Hepatocyte (in vitro differentiated cells): ENCODE measurements around the gene LRBA.

Experiments
- EZH2 ChIP-seq: fragments of 200-600 bp; sonication (generic); IDR thresholded peaks from 2 replicates; pipeline ENCODE4 v1.6.1; 2016; ENCODE audit warnings: antibody characterized with exemption, mild to moderate bottlenecking, borderline replicate concordance
- TF ChIP-seq, protein P1 (sequence below): fragments of 200-600 bp; sonication (generic); IDR thresholded peaks from 2 replicates; pipeline ENCODE4 v1.5.1; 2016; ENCODE audit warnings: antibody characterized with exemption, mild to moderate bottlenecking; ENCODE audit not compliant: poor library complexity

DNA sequence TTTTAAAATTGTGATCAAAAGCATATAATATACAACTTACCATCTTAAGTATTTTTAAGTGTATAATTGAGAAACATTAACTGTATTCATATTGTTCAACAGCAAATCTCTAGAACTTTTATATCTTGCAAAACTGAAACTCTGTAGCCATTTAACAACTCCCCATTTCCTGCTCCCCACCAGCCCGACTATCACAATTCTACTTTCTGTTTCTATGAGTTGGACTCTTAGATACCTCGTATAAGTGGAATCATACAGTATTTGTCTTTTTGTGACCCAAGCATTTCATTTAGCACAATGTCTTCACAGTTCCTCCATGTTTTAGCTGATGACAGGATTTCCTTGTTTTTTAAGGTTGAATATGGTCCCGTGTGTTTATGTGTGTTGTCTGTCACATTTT lies 106.0 kb downstream of the LRBA start:
- TF ChIP-seq, protein P1, sequence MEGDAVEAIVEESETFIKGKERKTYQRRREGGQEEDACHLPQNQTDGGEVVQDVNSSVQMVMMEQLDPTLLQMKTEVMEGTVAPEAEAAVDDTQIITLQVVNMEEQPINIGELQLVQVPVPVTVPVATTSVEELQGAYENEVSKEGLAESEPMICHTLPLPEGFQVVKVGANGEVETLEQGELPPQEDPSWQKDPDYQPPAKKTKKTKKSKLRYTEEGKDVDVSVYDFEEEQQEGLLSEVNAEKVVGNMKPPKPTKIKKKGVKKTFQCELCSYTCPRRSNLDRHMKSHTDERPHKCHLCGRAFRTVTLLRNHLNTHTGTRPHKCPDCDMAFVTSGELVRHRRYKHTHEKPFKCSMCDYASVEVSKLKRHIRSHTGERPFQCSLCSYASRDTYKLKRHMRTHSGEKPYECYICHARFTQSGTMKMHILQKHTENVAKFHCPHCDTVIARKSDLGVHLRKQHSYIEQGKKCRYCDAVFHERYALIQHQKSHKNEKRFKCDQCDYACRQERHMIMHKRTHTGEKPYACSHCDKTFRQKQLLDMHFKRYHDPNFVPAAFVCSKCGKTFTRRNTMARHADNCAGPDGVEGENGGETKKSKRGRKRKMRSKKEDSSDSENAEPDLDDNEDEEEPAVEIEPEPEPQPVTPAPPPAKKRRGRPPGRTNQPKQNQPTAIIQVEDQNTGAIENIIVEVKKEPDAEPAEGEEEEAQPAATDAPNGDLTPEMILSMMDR, result no peak
- TF ChIP-seq EZH2, result no peak
